ENCODE results near the gene TFPT.

TFPT gene

GRCh38 chr19:54069470-54069869 is 46.0 kb downstream of the TFPT start:
- no peak for DNase-seq

- DNase-seq = no peak
Observed at GRCh38 chr19:54063350-54064116, 51.9 kb downstream of the TFPT start, which contains the start of gene VSTM1. TSS of gene VSTM1 (minus strand) at chr19:54063897. CDS start at chr19:54063777, 120 bp downstream.

GRCh38 chr19:54062643-54063042 is 52.8 kb downstream of the TFPT start:
- no peak for DNase-seq
